ENCODE data around the gene DTNA. TPM values are rescaled to one million over a fixed set of nuclear protein-coding genes. Genes with fewer than 3 reads are reported as not detected.

Gene DTNA
- total RNA-seq, 1 experiment from 2014 or later: 0.77 TPM

- ChIA-PET CTCF (no interaction called here), POLR2A (no interaction called here)
- no peak for DNase-seq (ENCODE audit: low read depth, low spot score)
- no peaks in the 10 kb centered on the region for H3K36me3 ChIP-seq (ENCODE audit: control insufficient read depth, insufficient read depth, low read length)
- no TSS peak for BruUV-seq (replicated peaks)
- in situ Hi-C loops (cut with HindIII; ENCODE audit: low pct_unique_long_range_greater_than_20kb, low sequenced_read_pairs): no loop called here
- ATAC-seq: no peak
- H3K27ac ChIP-seq (ENCODE audit: low read length): no peak overlapping the region
- TF ChIP-seq REST (IDR thresholded peaks at IDR 0.05; ENCODE audit: insufficient read depth in 1 of 2, low read depth in 2 of 2, low read length in 1 of 2): no peak
- no peak for TF ChIP-seq SIN3A (IDR thresholded peaks at IDR 0.05; ENCODE audit: borderline replicate concordance, insufficient read depth, low read depth, low read length)
- TF ChIP-seq POLR2AphosphoS5 (IDR thresholded peaks at IDR 0.05; ENCODE audit: low read depth, low read length): no peak
- TF ChIP-seq CTCF (IDR thresholded peaks at IDR 0.05): no peak
- TF ChIP-seq TCF7L2 (IDR thresholded peaks at IDR 0.05; ENCODE audit: low read depth, low read length): no peak
- no peaks in the 10 kb centered on the region for H3K27me3 ChIP-seq (ENCODE audit: control insufficient read depth, insufficient read depth, low read length)
- no peaks in the 10 kb centered on the region for H3K4me1 ChIP-seq (ENCODE audit: control insufficient read depth, insufficient read depth, low read length)
- H3K9me3 ChIP-seq (ENCODE audit: control insufficient read depth, insufficient read depth, low read depth, low read length): no peaks in the 10 kb centered on the region
- H3K4me3 ChIP-seq (ENCODE audit: low read depth in 2 of 2, low read length in 2 of 2): no peak overlapping the region
- intact Hi-C loops (cut with micrococcal nuclease; ENCODE audit: unreplicated experiment): no loop called here
These were observed 90.3 kb downstream of the DTNA start for GRCh38 chr18:34800381-34800780.

GRCh38 chr18:34801774-34802173, 91.7 kb downstream of the DTNA start:
- H3K4me1 ChIP-seq (ENCODE audit: control insufficient read depth, insufficient read depth, low read length): no peaks in the 10 kb centered on the region
- POLR2A ChIA-PET: no interaction called here
- H3K4me3 ChIP-seq (ENCODE audit: low read depth in 2 of 2, low read length in 2 of 2): no peak overlapping the region
- DNase-seq (ENCODE audit: low read depth, low spot score): no peak
- intact Hi-C loops (cut with micrococcal nuclease; ENCODE audit: unreplicated experiment): no loop called here
- no peak for ATAC-seq
- CTCF ChIA-PET: no interaction called here
- no peaks in the 10 kb centered on the region for H3K27me3 ChIP-seq (ENCODE audit: control insufficient read depth, insufficient read depth, low read length)
- H3K27ac ChIP-seq (ENCODE audit: low read length): no peak overlapping the region
- no peaks in the 10 kb centered on the region for H3K36me3 ChIP-seq (ENCODE audit: control insufficient read depth, insufficient read depth, low read length)
- BruUV-seq (replicated peaks): no TSS peak
- in situ Hi-C loops (cut with HindIII; ENCODE audit: low pct_unique_long_range_greater_than_20kb, low sequenced_read_pairs): no loop called here
- H3K9me3 ChIP-seq (ENCODE audit: control insufficient read depth, insufficient read depth, low read depth, low read length): no peaks in the 10 kb centered on the region
- TF ChIP-seq SIN3A (IDR thresholded peaks at IDR 0.05; ENCODE audit: borderline replicate concordance, insufficient read depth, low read depth, low read length): no peak
- TF ChIP-seq POLR2AphosphoS5 (IDR thresholded peaks at IDR 0.05; ENCODE audit: low read depth, low read length): no peak
- TF ChIP-seq CTCF (IDR thresholded peaks at IDR 0.05): no peak
- TF ChIP-seq TCF7L2 (IDR thresholded peaks at IDR 0.05; ENCODE audit: low read depth, low read length): no peak
- TF ChIP-seq REST (IDR thresholded peaks at IDR 0.05; ENCODE audit: insufficient read depth in 1 of 2, low read depth in 2 of 2, low read length in 1 of 2): no peak

Measured in Panc1 (cell line).